Upper lobe of left lung (tissue), 4 donors: Measurements from ENCODE around the gene CUEDC2.
A peak's percentile ranks its signal among the peaks of the same experiment; 100 is the strongest.

Experiments
- EP300 ChIP-seq, 4 donors: sonication (generic); formaldehyde crosslinking; IDR thresholded peaks; one replicate each; pipeline ENCODE4 v1.5.1; 2017; ENCODE audit warnings: antibody characterized with exemption in 4 of 4, control low read depth in 2 of 4
- POLR2A ChIP-seq, 4 donors: fragments of 450-650 bp; IDR thresholded peaks; one replicate each; pipeline ENCODE4 v1.5.1; 2016 to 2017; ENCODE audit warnings: antibody characterized with exemption in 4 of 4, mild to moderate bottlenecking in 2 of 4
- TF ChIP-seq, protein P1 (sequence below), 6 experiments: fragments of 450-650 bp in 4 of 6; fragments of 200-600 bp in 2 of 6; sonication (generic) in 2 of 6; IDR thresholded peaks; one replicate each; pipeline ENCODE4 v1.5.1; 2016 to 2019; ENCODE audit warnings: antibody characterized with exemption in 6 of 6

DNA sequence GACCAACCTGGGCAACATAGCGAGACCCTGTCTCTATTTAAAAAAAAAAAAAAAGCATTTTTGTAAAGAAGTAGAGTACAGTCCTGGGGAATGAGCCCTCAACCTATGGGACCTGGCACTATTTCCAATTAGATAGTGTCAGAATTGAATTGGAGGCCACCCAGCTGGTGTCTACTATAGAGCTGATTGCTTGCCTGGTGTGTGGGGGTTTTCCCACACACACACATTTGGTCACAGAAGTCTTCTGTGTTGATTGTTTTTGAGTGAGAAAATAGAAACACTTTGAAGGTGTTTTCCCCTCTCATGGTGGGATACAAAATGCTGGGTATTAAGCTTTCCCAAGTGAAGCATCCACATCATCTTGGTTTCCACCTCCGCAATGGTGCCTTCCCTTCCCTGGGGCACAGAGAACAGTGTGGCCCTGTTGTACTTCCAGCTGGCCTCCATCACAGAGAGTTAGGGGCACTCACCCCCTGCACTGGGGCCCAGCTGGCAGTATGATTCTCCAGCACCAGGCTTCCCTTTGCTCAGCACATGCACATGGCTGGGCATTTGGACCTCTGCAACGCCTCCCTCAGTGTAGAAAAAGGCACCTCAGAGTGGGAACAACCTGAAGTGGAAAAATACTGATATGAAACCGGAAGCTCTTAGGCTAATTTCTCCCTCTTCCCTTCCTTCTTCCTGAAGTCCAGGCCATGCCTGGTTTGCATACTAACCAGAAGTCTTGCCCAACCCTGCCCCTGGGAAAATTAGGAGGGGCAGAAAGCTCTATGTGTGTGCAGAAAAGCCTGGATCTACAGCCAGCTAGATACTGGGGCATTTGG is 47.6 kb downstream of the CUEDC2 start:
- TF ChIP-seq, protein P1, sequence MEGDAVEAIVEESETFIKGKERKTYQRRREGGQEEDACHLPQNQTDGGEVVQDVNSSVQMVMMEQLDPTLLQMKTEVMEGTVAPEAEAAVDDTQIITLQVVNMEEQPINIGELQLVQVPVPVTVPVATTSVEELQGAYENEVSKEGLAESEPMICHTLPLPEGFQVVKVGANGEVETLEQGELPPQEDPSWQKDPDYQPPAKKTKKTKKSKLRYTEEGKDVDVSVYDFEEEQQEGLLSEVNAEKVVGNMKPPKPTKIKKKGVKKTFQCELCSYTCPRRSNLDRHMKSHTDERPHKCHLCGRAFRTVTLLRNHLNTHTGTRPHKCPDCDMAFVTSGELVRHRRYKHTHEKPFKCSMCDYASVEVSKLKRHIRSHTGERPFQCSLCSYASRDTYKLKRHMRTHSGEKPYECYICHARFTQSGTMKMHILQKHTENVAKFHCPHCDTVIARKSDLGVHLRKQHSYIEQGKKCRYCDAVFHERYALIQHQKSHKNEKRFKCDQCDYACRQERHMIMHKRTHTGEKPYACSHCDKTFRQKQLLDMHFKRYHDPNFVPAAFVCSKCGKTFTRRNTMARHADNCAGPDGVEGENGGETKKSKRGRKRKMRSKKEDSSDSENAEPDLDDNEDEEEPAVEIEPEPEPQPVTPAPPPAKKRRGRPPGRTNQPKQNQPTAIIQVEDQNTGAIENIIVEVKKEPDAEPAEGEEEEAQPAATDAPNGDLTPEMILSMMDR (IDR thresholded peaks at IDR 0.05): no peak
- TF ChIP-seq POLR2A (IDR thresholded peaks at IDR 0.05): no peak
- peak in 1 of 4 donors; percentile 40 for TF ChIP-seq EP300 (IDR thresholded peaks at IDR 0.05)
